IMR-90 (cell line): ENCODE data around the gene ZNF660. TPM values are rescaled to one million over a fixed set of nuclear protein-coding genes. Genes with fewer than 3 reads are reported as not detected.

Experiments used
- ATAC-seq: fragments of 200-7000 bp; cut with Tn5 transposase; 2 replicates; pipeline ENCODE4 v1.9.1; 2020; ENCODE audit warnings: low read depth, mild to moderate bottlenecking, moderate library complexity
- BruUV-seq: library from RNA; stranded (reverse); fragments of 400-500 nt; replicated peaks from 2 replicates; lab custom pipeline; 2021; lab: Mats Ljungman, UMichigan
- CTCF ChIA-PET: fragments of 300-600 bp; formaldehyde crosslinking; extraction: SDS; loops from one replicate; lab custom pipeline; 2021; ENCODE audit warnings: antibody characterized with exemption; lab: Yijun Ruan, JAX
- POLR2A ChIA-PET: fragments of 300-600 bp; sonication (Branson Sonifier 250); formaldehyde crosslinking; loops from one replicate; lab custom pipeline; 2022; ENCODE audit warnings: antibody characterized with exemption; ENCODE audit not compliant: unreplicated experiment; lab: Charles Lee
- DNase-seq: peaks from one replicate; pipeline ENCODE4 v3.0.0; 2013
- H2AFZ ChIP-seq: replicated peaks from 2 replicates; pipeline ENCODE3; 2013; ENCODE audit warnings: low read length, mild to moderate bottlenecking; ENCODE audit not compliant: poor library complexity
- H2AK5ac ChIP-seq: 2 replicates; pipeline ENCODE4 v1.6.1; 2013; ENCODE audit warnings: low read depth, low read length, inconsistent platforms
- H2AK9ac ChIP-seq: replicated peaks from 2 replicates; pipeline ENCODE3; 2013; ENCODE audit warnings: mild to moderate bottlenecking, low read depth, low read length, moderate library complexity; ENCODE audit not compliant: poor library complexity
- H2BK120ac ChIP-seq: 2 replicates; pipeline ENCODE4 v1.6.1; 2013; ENCODE audit warnings: low read depth, low read length, inconsistent platforms
- H2BK15ac ChIP-seq: 3 replicates; pipeline ENCODE4 v1.6.1; 2013; ENCODE audit warnings: low read depth, low read length, inconsistent platforms
- H2BK20ac ChIP-seq: 2 replicates; pipeline ENCODE4 v1.6.1; 2013; ENCODE audit warnings: low read depth, mild to moderate bottlenecking, inconsistent platforms, low read length, moderate library complexity
- H2BK5ac ChIP-seq: 2 replicates; pipeline ENCODE4 v1.6.1; 2013; ENCODE audit warnings: mild to moderate bottlenecking, low read depth, low read length, inconsistent platforms; ENCODE audit not compliant: poor library complexity, severe bottlenecking
- H3K14ac ChIP-seq: replicated peaks from 2 replicates; pipeline ENCODE4 v1.6.1; 2013; ENCODE audit warnings: low read depth, low read length, inconsistent platforms
- H3K18ac ChIP-seq: 2 replicates; pipeline ENCODE4 v1.6.1; 2013; ENCODE audit warnings: low read depth, low read length, control low read depth
- H3K23ac ChIP-seq: 2 replicates; pipeline ENCODE4 v1.6.1; 2013; ENCODE audit warnings: low read depth, low read length, inconsistent platforms
- H3K27ac ChIP-seq: 2 replicates; pipeline ENCODE4 v1.5.1; 2013; ENCODE audit warnings: mild to moderate bottlenecking, control low read depth, low read length; ENCODE audit not compliant: insufficient read depth
- H3K27me3 ChIP-seq: 2 replicates; pipeline ENCODE4 v1.6.1; 2013; ENCODE audit warnings: low read length; ENCODE audit not compliant: control insufficient read depth, insufficient read depth
- H3K36me3 ChIP-seq: 2 replicates; pipeline ENCODE4 v1.6.1; 2013; ENCODE audit warnings: low read length, mixed read lengths; ENCODE audit not compliant: control insufficient read depth, insufficient read depth
- H3K4ac ChIP-seq: 2 replicates; pipeline ENCODE4 v1.6.1; 2013; ENCODE audit warnings: low read depth, low read length, inconsistent platforms
- H3K4me1 ChIP-seq: 2 replicates; pipeline ENCODE4 v1.6.1; 2013; ENCODE audit warnings: low read length, mixed read lengths; ENCODE audit not compliant: control insufficient read depth, insufficient read depth
- H3K4me2 ChIP-seq: 2 replicates; pipeline ENCODE4 v1.6.1; 2013; ENCODE audit warnings: low read depth, mild to moderate bottlenecking, control low read depth, low read length, moderate library complexity
- H3K4me3 ChIP-seq: 2 replicates; pipeline ENCODE4 v1.5.1; 2013; ENCODE audit warnings: low read depth, mild to moderate bottlenecking, control low read depth, low read length, moderate library complexity; ENCODE audit not compliant: insufficient read depth
- H3K56ac ChIP-seq: 2 replicates; pipeline ENCODE4 v1.6.1; 2013; ENCODE audit warnings: low read length, inconsistent platforms; ENCODE audit not compliant: insufficient read depth; ENCODE audit errors: extremely low read depth
- H3K79me1 ChIP-seq, 2 experiments: 2 replicates each; pipeline ENCODE4 v1.6.1; 2013; ENCODE audit warnings: low read length in 2 of 2, inconsistent platforms in 1 of 2, low read depth in 1 of 2
- H3K9ac ChIP-seq: 2 replicates; pipeline ENCODE4 v1.6.1; 2013; ENCODE audit warnings: low read depth, low read length, control low read depth
- H3K9me1 ChIP-seq: 2 replicates; pipeline ENCODE4 v1.6.1; 2013; ENCODE audit warnings: low read length, inconsistent platforms; ENCODE audit not compliant: insufficient read depth
- H3K9me3 ChIP-seq: 2 replicates; pipeline ENCODE4 v1.6.1; 2013; ENCODE audit warnings: low read length; ENCODE audit not compliant: control insufficient read depth, insufficient read depth
- H4K20me1 ChIP-seq: 2 replicates; pipeline ENCODE4 v1.6.1; 2013; ENCODE audit warnings: low read length, inconsistent platforms; ENCODE audit not compliant: insufficient read depth
- H4K5ac ChIP-seq: 2 replicates; pipeline ENCODE4 v1.6.1; 2013; ENCODE audit warnings: mild to moderate bottlenecking, low read depth, low read length, control low read depth
- H4K8ac ChIP-seq, 2 experiments: 2 replicates each; pipeline ENCODE4 v1.6.1; 2013; ENCODE audit warnings: low read depth in 2 of 2, low read length in 2 of 2, control low read depth in 1 of 2, inconsistent platforms in 1 of 2
- H4K91ac ChIP-seq: 2 replicates; pipeline ENCODE4 v1.6.1; 2013; ENCODE audit warnings: low read depth, low read length, inconsistent platforms; ENCODE audit not compliant: insufficient read depth
- BHLHE40 ChIP-seq: fragments of 150-350 bp; IDR thresholded peaks from 2 replicates; pipeline ENCODE4 v1.6.1; 2016; ENCODE audit warnings: mild to moderate bottlenecking, low read depth, low read length
- CEBPB ChIP-seq: IDR thresholded peaks from 2 replicates; pipeline ENCODE4 v1.6.1; 2012; ENCODE audit warnings: low read depth, low read length, improper control_type of control experiment
- CHD1 ChIP-seq: IDR thresholded peaks from 2 replicates; pipeline ENCODE4 v1.6.1; 2012; ENCODE audit warnings: low read depth, low read length, improper control_type of control experiment
- CTCF ChIP-seq: conservative IDR thresholded peaks from 2 replicates; pipeline ENCODE4 v1.5.1; 2012; ENCODE audit warnings: mild to moderate bottlenecking, low read depth, low read length, improper control_type of control experiment
- ELK1 ChIP-seq: fragments of 150-350 bp; IDR thresholded peaks from 2 replicates; pipeline ENCODE4 v1.6.1; 2016; ENCODE audit warnings: low read depth, mild to moderate bottlenecking, low read length, moderate library complexity, borderline replicate concordance
- FOS ChIP-seq: fragments of 150-350 bp; IDR thresholded peaks from 2 replicates; pipeline ENCODE4 v1.6.1; 2016; ENCODE audit warnings: low read depth, low read length
- MAFK ChIP-seq: IDR thresholded peaks from 2 replicates; pipeline ENCODE4 v1.6.1; 2012; ENCODE audit warnings: low read depth, low read length, improper control_type of control experiment
- MAZ ChIP-seq: IDR thresholded peaks from 2 replicates; pipeline ENCODE4 v1.6.1; 2012; ENCODE audit warnings: low read depth, mild to moderate bottlenecking, low read length, improper control_type of control experiment, moderate library complexity, borderline replicate concordance
- MXI1 ChIP-seq: IDR thresholded peaks from 2 replicates; pipeline ENCODE4 v1.6.1; 2012; ENCODE audit warnings: low read depth, mild to moderate bottlenecking, low read length, moderate library complexity, borderline replicate concordance
- POLR2A ChIP-seq: IDR thresholded peaks from 2 replicates; pipeline ENCODE4 v1.6.1; 2012; ENCODE audit warnings: mild to moderate bottlenecking, low read depth, low read length
- RAD21 ChIP-seq: IDR thresholded peaks from 2 replicates; pipeline ENCODE4 v1.6.1; 2012; ENCODE audit warnings: low read length, improper control_type of control experiment
- RCOR1 ChIP-seq: IDR thresholded peaks from 2 replicates; pipeline ENCODE4 v1.6.1; 2012; ENCODE audit warnings: mild to moderate bottlenecking, low read length, improper control_type of control experiment; ENCODE audit not compliant: insufficient replicate concordance
- SMC3 ChIP-seq: fragments of 150-350 bp; IDR thresholded peaks from 2 replicates; pipeline ENCODE4 v1.6.1; 2016; ENCODE audit warnings: low read depth, mild to moderate bottlenecking, antibody characterized with exemption, low read length, moderate library complexity
- USF2 ChIP-seq: fragments of 150-350 bp; IDR thresholded peaks from 2 replicates; pipeline ENCODE4 v1.6.1; 2017; ENCODE audit warnings: mild to moderate bottlenecking, antibody characterized with exemption, low read length, low read depth
- WGBS, 2 experiments: methylation state at CpG; one replicate each; pipeline versions ENCODE4 v1.1.5 to v1.1.7; 2013; ENCODE audit warnings: missing lambda C conversion rate in 2 of 2; ENCODE audit not compliant: insufficient read length in 1 of 2; ENCODE audit errors: extremely low coverage in 2 of 2; 5-methylcytosine and 5-hydroxymethylcytosine counted together
- dilution Hi-C: fragments of 300-500 bp; cut with HindIII; formaldehyde crosslinking; loops from one replicate; pipeline ENCODE4 v1.14.3; 2018; ENCODE audit warnings: low sequenced_read_pairs; ENCODE audit not compliant: unreplicated experiment
- in situ Hi-C: fragments of 300-500 bp; cut with MboI; formaldehyde crosslinking; loops from 3 replicates; pipeline ENCODE4 v1.14.3; 2019; ENCODE audit warnings: low sequenced_read_pairs, inconsistent platforms, mixed read lengths
- intact Hi-C: fragments of 100-400 bp; cut with micrococcal nuclease; formaldehyde crosslinking; loops from 2 replicates; pipeline ENCODE4 v1.10.0; 2022
- polyA plus RNA-seq, 3 experiments: library from polyadenylated mRNA; depleted of rRNA; stranded (reverse); fragments of >200 nt; gene quantifications; 2 replicates each; pipeline ENCODE4 v1.2.3, GENCODE V29; 2012; ENCODE audit warnings: low replicate concordance in 1 of 3
- total RNA-seq: library from RNA; depleted of rRNA; stranded (reverse); fragments of >200 nt; gene quantifications from 2 replicates; pipeline ENCODE4 v1.2.3, GENCODE V29; 2012

Gene ZNF660
- total and polyA plus RNA-seq, 2 of the 4 experiments (the other 2 are of a cell fraction), result 0.70 to 1.3 TPM

GRCh38 chr3:44562147-44562546, 22.6 kb upstream of the ZNF660 start:
- Histone ChIP-seq H3K9me3 (peaks cover 9% of the 10 kb centered on the region; the same call in 1 of the 2 replicates), H3K4me2 (no peak overlapping the region), H3K36me3 (peaks cover 23% of the 10 kb centered on the region), H3K18ac (no peak overlapping the region), H2AK9ac (no peak overlapping the region), H2BK15ac (no peak overlapping the region), H3K14ac (no peak overlapping the region), H3K9me1 (no peaks in the 10 kb centered on the region), H2AK5ac (no peak overlapping the region), H2AFZ (no peak overlapping the region), H2BK120ac (no peak overlapping the region), H3K4ac (no peak overlapping the region), H4K91ac (no peak overlapping the region), H3K4me1 (no peaks in the 10 kb centered on the region), H3K9ac (no peak overlapping the region), H3K23ac (no peak overlapping the region), H4K8ac (no peak overlapping the region), H3K27me3 (no peaks in the 10 kb centered on the region), H4K20me1 (no peaks in the 10 kb centered on the region), H3K56ac (no peak overlapping the region), H2BK5ac (no peak overlapping the region), H4K5ac (no peak overlapping the region), H3K27ac (no peak overlapping the region), H3K79me1 (peaks cover 4 to 6% of the 10 kb centered on the region in 2 experiments; a peak in 2 of 4 replicates), H2BK20ac (no peak overlapping the region), H3K4me3 (no peak overlapping the region)
- TF ChIP-seq RAD21 (no peak), MXI1 (no peak), CHD1 (no peak), USF2 (no peak), FOS (no peak), CTCF (no peak), POLR2A (no peak), MAFK (no peak), MAZ (no peak), ELK1 (no peak), RCOR1 (no peak), SMC3 (no peak), CEBPB (no peak), BHLHE40 (no peak)
- intact Hi-C loops, result no loop called here
- CTCF ChIA-PET, result no interaction called here
- BruUV-seq, result no TSS peak
- no CpG with 5 or more reads among the region's 3 CpGs for WGBS, 2 experiments
- in situ Hi-C loops, result no loop called here
- dilution Hi-C loops, result no loop called here
- DNase-seq, result no peak
- POLR2A ChIA-PET, result no interaction called here
- ATAC-seq, result no peak
